Uterus (tissue), 2 donors: ENCODE measurements around the gene NOL4L.

Source experiments
- POLR2A ChIP-seq, 2 donors: fragments of 450-650 bp; IDR thresholded peaks; one replicate each; pipeline ENCODE4 v1.6.1; 2016; ENCODE audit warnings: antibody characterized with exemption in 2 of 2, mild to moderate bottlenecking in 1 of 2, moderate library complexity in 1 of 2
- TF ChIP-seq, protein P1 (sequence below), 4 experiments: fragments of 200-600 bp in 2 of 4; fragments of 450-650 bp in 2 of 4; sonication (generic) in 2 of 4; IDR thresholded peaks; one replicate each; pipeline ENCODE4 v1.5.1; 2016 to 2019; ENCODE audit warnings: antibody characterized with exemption in 4 of 4, mild to moderate bottlenecking in 2 of 4, moderate library complexity in 1 of 4

DNA sequence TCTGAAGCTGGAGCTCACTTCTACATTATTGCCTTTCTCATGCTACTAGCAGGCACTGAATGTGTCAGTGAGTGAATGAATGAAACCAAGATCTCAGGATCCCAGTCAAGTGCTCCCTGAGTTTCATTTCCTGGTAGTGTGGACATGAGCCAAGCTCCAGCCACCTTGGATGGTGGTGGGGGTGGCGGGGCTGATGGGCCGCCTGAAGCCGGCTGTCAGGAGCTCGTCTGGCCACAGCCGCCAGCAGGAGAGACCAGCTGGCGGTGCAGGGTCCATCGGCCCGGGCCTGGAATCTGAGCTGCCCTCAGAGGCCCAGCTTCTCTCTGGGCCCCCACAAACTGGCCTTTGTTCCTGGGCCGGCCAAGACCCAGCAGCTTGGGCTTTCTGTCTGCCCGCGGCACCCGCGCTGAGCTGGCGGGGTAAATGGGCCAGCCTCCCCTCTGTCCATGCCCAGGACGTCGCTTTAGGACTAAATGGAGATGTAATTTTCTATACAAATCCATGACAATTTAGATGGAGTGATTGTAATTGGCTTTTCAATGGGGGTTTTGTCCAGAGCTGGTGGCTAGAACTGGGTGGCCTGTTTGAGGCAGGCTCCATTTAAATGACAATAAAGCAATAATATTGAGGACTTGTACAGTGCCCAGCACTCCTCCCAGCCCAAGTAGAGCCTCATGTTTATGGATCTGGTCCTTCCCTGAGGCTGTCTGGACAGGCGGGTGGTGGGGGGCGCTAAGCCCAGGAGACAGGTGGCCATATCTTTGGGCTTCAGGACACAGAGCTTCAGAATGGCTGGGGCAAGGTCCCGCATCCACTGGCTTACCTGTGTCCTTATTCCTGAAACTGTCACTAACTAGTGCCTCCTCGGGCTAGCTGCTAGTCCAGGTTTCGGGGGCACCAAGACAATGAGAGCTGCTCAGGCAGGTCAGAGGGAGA, 43.5 kb downstream of the NOL4L start:
- TF ChIP-seq, protein P1, sequence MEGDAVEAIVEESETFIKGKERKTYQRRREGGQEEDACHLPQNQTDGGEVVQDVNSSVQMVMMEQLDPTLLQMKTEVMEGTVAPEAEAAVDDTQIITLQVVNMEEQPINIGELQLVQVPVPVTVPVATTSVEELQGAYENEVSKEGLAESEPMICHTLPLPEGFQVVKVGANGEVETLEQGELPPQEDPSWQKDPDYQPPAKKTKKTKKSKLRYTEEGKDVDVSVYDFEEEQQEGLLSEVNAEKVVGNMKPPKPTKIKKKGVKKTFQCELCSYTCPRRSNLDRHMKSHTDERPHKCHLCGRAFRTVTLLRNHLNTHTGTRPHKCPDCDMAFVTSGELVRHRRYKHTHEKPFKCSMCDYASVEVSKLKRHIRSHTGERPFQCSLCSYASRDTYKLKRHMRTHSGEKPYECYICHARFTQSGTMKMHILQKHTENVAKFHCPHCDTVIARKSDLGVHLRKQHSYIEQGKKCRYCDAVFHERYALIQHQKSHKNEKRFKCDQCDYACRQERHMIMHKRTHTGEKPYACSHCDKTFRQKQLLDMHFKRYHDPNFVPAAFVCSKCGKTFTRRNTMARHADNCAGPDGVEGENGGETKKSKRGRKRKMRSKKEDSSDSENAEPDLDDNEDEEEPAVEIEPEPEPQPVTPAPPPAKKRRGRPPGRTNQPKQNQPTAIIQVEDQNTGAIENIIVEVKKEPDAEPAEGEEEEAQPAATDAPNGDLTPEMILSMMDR (IDR thresholded peaks at IDR 0.05): no peak
- no peak for TF ChIP-seq POLR2A (IDR thresholded peaks at IDR 0.05)
